HG03457 (cell line): ENCODE measurements around the gene CCDC102B.
"Not testable (repeated sequence)": the region's sequence is repeated elsewhere in the genome, so short reads cannot be mapped to it uniquely, and the experiment has no call there.

ENCODE experiments used
- ATAC-seq: cut with Tn5 transposase; IDR thresholded peaks from one replicate; pipeline ENCODE4 v1.9.1; 2021; ENCODE audit warnings: moderate number of reproducible peaks; ENCODE audit not compliant: unreplicated experiment

The CCDC102B gene

DNA sequence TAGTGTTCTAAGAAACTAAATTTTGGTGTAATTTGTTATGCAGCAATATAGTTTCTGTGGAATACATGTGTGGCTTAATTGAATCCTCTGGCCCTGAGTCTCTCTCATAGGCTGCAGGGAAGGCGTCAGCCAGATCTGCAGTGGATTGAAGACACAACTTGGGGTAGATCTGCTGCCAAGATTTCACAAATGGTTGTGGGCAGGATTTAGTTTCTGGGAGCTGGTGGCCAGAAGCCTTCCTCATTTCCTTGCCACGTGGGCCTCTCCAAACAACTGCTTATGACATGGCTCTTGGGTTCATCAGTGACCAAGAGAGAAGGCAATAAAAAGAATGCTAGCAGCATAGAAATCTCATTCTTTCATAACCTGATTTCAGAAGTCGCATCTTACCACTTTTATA is 28.2 kb downstream of the CCDC102B start:
- ATAC-seq = no peak

DNA sequence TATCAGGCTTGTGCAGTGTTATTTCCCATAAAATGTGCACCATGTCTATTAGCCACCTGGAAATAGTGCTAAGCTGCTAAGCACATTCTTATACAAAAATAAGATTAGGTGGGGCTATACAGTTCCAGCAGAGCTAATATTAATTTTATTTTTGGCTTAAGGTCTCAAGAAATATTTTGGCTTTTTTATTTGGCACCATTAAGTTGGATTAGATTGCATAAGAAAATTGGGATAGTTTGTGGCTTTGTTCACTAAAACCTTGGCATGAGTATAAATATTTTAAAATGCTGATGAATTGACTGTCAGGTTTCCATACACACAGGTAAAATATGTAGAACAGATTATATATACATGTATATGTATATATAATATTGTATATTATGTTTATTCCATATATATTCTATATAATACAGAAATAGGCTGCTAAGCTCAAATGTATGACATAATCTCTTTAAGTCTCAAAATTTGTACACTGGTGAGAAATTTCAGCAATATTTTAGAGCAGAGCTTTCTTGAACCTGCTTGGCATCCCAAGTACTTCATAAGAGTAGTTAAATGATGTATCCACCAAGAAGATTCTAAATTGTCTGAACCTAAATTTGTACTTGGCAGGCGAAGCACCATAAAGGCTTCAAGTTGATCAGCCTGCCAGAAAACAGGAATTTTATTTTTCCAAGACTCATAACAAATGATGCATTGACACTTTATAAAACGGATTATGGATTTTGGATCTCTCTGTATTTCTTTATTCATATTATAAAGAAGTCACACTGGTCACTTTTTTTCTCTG is 32.6 kb downstream of the CCDC102B start:
- no peak for ATAC-seq

DNA sequence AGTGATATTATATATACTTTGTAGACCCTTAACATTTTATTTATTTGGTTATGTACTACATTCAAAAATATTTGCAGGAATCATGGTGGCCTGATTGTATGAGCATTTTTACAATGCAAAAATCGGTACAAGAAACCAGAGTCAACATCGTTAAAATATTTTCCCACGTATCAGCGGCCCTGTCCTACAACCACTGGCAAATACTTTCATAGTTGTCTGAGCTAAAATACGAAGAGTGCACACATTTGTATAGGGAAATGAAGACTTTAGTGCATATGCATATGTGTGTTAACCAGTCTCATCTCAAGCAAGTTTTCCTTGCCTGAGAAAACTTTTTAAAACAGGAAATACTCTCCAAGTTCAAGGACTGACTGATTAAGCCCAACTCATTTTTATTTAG is 35.9 kb downstream of the CCDC102B start:
- ATAC-seq = no peak

DNA sequence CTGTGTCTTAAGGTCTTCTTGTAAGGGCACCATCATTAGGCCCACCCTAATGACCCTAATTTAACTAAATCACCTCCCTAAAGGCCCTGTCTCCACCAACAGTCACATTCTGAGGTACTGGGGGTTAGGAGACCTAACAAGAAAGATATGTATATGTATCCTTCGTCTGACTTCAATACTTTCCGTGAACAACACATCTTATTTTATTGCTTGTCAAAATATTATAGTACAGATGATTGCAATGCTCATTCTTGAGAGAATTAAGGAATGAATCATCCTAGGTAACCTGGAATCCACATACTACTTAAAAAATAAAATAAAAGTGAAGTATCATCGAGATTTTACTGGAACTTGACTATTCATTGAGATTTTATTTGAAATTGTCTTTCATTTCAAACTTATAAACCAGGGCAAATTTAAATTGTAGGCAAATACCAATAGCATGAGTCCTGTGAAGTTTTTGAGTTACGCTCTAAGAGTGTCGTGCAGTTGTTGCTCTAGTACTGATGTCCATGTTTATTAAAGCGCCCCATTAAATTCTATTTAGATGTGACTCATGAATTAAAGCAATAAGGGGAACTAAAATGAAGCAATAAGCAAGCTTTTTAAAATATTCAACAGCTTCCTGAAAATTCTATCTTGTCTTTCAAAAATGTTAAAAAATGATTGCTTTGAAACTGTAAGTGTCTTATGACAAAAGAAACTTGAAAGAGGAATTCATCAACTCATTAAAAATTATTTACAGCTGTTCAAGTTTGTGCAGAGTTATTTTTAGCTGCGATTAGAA is 40.0 kb downstream of the CCDC102B start:
- no peak for ATAC-seq

DNA sequence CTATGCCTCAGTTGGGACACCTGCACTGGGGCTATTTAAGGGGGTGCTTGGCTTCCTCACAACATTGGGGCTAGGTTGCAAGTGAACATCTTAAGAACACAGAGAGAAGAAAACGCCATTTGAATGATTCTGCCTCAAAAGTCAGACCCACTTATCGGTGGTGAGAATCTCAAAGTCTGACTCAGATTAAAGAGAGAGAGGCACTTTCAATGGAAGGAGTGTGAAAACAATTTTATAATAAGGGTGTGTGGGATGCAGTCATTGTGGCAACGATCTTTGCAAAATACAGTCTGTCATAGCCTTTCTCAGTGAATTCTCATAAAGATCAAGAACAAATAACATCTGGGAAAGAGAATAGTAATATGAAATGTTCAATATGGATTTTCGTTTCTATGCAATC is 41.8 kb downstream of the CCDC102B start:
- no peak for ATAC-seq

DNA sequence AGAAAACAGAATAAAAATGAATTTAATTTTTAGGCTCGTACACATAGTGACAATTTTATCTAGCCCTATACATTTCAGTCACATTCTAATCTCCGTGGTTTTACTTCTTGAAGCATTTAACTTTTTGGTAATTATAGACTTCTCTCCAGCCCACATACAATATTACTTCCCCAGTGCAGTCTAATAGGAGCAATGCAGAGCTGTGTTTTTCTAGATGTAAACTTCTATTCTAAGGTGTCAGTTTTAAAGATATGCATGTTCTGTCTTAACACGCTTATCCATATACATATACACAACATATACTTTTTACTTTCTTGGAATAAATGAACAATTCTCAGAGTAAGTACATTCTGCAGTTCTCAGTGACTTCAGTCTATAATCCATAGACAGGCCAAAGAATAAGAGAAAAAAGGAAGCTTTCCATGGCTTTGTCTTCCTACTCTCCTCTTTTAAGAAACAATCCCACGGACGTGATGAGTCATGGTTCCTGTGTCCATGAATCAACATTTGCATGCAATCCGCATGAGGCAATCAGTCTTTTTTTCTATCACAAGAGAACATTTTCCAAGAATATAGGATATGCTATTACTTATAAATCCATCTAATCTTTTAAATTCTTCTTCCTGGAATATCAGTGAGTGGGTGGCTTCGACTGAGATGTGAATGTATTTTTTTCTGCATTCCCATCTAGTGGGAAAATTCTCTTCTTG is 42.8 kb downstream of the CCDC102B start:
- ATAC-seq = no peak

DNA sequence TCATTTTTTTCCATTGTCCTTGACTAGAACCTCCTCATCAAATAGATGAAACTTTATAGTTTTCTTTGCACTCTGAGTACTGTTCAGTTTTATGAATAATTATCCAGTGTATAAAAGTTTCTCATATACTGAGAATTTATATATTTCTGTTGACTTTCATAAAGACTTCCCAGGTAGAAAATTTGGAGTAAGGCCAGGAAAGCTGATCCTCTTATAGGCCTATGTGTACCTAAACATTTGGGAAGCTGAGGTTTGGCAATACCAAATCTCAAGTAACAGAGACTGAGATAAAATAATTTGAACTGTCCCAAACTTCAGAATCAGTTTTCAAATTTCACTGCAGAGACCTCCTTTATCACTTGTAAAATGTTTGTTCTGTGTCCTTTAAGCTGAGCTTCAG is 43.4 kb downstream of the CCDC102B start:
- ATAC-seq = no peak

DNA sequence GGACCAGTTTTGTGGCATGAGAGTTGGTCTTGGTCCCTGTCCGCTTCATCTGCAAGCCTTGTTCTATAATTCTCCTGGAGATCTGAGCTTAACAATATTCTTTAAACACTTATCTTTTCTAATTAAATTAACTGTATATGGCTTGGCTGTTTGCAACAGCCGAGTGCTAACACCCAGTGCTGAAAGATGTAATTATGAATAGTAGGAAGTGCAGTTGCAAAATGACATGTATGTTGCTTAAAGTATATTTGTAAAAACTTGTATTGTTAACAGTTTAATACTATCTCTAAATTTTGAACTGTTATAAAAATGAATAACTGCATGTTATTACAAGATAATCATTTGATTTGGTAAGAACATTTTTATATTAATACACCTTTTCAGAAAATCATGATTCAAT is 45.1 kb downstream of the CCDC102B start:
- no peak for ATAC-seq

DNA sequence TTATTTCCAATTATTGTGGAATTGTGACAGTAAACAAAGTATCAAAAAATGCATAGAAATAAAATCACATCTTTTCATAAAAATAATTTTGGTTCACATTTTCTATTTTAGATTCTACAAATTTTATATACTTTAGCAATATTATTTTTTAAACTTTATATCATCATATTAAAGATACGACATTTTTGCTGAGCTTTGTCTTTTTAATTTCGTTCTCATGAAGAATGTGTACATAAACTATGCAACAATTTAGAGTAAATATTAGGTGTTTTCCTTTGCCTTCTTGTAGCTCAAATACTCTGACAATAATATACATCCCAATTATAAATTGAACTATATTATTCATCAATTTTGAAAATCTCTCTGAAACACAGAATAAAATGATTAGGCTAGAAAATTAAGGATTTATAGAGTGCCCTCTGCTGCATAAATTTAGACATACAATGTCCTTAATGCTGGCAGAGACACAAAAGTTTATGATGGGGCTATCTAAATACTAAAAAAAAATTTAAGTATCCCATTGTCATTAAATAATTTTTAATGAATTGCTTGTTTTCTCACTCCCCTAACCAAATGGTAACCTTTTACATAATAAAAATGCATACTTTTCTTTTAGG is 45.7 kb downstream of the CCDC102B start:
- ATAC-seq = no peak

DNA sequence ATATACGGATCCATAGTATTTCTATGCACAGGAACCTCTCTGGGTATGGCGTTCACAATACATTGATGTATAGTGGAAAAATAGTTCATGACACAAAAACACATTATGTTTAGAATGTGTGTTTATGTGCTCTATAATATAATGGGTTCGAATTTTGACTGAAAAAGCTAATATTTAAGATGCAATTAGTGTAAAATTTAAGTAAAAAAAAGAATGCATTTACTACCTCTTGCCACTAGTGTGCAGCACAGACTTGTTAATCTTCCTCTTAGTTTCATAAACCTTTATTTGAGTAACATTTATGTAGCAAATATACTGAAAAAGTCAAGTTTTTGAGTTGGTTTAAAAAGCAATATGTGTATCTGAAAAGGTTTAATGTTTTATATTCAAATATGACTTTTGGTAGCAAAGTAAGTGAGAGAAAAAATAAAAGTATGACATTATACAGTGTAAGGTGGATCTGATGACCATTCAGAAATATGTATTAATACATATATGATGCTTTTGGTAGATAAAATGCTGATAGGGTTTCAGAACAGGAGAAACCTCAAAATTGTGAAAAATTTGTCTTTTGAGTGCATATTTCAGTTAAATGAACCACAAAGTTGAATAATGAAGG is 49.4 kb downstream of the CCDC102B start:
- ATAC-seq = peak; percentile 60

DNA sequence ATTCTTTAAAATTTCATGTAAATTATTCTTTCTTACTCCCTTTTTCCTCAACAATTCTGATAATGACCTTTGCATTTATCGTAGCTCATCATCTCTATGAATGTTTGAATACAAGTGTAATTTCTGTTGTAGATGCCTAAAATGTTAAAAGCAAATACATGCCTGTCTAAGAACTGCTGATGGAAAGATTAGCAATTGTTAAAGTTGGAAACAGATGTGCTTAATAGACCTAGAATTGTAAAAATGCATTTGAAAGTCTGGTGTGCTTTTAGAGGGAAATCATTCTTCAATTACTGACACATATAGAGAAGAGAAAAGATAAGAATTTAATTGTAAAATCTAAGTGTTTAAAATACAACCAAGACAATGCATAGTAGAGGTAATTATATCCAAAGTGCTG is 50.4 kb downstream of the CCDC102B start:
- ATAC-seq = no peak

DNA sequence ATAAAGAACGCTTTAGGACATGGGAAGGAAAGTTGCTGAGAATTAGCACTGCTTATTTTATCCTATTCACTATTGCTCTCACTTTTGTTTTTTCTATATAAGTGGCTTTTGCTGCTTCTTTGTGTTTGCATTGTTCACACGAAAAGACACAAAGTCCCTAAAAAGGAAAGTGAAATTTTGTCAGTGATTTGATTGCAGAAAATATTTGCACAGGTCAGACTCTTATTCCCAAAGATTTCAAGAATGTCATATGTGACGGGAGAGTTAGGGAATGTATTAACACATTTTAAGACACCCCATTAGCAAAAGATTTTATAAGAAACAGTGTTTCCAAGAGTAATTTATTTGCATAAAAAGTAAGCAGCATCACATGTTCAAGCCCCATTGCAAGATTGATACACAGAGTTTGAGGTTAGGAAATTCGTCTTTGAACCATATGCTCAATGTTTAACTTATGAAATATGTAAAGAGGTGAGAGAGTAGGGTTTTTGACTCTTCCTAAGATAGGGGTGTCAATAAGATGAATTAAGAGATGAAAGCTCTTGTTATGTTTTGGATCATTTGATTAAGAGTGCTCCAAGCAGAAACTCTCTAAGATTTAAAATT is 57.0 kb downstream of the CCDC102B start:
- no peak for ATAC-seq

DNA sequence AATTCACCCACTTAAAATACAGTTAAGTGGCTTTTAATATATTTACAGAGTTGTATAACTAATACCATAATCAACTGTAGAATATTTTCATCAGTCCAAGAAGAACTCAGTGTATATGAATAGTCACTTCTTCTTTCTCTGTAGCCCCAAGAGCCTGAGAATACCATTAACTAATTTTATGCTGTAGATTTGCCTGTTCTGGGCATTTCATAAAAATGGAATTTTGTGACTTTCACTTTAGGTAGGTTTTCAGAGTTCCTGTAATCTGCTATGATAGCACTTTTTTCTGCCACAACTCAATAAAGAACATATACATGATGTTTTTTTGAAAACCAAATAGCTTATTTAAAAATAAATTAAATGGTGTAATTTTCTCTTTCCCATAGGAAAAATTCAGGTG is 57.6 kb downstream of the CCDC102B start:
- ATAC-seq = no peak

DNA sequence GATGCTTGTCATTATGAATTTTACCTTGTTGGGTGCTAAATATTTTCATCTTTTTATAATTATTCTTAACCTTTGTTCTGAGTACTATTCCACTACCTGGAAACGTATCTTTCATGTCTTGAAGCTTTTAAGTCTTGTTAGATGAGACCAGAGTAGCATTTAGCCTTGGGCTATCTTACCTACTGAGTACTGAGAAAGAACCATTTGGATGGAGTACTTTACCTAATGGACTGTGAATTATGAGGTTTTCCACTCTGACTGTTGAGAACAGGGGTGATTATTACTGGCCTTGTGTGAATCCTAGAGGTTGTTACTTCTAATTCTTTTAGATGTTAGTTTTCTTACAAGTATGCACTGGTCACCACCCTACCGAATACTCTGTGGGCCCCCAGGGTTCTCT is 63.5 kb downstream of the CCDC102B start:
- ATAC-seq = no peak

DNA sequence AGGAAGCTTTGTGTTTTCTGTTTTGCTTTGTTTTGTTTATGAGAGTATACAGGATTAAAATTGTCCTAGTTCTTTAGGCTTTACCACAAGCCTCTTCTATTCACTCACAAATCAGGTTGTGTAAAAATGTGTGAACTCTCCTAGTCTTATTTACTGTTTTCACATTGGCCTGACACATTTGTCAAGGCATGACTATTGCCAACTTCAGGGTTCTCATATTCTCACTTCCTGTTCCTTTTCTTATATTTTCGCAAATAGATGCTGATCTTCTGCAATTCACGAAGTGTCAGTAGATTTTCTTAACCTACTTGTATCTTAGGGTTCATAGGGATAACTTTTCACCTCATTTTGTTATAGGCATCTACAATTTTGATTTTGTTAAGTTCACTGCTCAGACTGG is 67.1 kb downstream of the CCDC102B start:
- ATAC-seq = no peak

DNA sequence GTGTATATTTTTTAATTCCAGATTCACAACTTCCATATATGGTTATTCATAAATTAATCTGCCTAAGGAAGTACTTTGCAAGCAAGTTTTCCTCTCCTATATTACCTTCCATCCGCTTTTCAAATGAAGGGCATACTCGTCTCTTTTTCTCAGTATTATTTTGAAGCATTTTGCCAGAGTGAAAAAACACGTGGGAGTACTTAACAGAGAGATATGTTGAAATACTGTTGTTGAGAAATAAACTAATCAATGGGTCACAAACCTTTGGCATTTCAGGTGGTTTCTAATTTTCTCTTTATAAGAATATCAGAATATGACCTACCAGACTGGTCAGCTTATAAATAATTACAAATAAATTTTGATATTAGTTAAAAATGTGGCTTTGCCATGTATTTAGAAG is 67.6 kb downstream of the CCDC102B start:
- ATAC-seq = no peak

DNA sequence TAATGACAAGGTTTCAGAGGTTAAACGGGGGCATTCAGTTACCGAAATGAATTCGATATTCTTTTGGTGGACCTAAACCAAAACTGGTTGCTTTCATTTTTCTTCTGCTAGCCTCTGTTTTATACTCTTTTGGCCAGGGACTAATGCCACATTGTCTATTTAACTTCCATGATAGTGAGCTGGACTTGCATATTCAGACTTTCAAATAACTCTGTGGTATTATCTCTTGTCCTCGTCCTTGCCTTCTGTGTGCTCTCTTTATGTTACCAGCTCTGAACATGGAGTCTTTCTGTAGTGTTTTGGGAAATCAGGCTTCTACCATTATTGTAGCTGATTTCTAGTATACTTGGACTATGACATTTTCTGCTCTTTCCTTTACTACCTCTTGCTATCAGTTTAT is 75.1 kb downstream of the CCDC102B start:
- no peak for ATAC-seq

DNA sequence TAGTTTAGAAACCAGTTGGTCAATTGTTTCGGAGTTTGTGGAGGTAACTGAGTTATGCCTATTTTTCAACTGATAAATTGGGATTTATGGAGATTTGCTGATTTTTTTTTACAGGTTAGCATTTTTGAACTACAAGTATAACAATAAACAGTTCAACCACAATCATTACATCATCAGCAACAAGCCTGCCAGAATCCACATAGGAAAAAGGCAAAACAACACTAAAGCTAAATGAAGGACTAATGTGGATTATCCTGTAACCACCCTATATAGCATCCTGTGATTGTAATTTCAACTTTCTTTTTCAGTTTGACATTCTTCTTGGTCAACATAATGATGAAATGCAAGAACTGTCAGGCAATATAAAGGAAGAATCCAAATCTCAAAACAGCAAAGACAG is 76.5 kb downstream of the CCDC102B start:
- no peak for ATAC-seq

DNA sequence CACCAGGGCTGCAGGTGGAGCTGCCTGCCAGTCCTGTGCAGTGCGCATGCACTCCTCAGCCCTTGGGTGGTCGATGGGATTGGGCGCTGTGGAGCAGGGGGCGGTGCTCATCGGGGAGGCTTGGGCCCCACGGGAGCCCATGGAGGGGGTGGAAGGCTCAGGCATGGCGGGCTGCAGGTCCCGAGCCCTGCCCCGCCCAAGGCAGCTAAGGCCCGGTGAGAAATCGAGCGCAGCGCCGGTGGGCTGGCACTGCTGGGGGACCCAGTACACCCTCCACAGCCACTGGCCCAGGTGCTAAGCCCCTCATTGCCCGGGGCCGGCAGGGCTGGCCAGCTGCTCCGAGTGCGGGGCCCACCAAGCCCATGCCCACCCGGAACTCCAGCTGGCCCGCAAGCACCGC is 82.1 kb downstream of the CCDC102B start:
- not testable (repeated sequence) for ATAC-seq

DNA sequence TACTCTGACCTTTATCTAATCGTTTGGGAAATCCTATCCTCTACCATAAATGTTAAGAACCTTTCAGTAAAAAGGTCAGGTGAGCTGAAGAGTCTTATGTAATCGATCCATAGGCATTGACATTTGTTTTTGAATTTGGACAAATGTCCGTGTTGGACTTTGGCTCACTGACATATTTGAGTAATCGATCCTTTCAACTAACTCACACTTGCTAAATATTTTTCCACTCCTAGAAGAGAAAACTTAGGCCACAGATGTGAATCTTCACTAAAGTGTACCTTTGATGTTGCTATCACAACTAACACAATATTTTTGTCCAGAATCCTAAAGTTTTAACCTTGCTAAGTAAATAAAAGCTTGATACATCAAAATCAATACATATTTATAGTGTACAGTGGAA is 89.5 kb downstream of the CCDC102B start:
- ATAC-seq = no peak

DNA sequence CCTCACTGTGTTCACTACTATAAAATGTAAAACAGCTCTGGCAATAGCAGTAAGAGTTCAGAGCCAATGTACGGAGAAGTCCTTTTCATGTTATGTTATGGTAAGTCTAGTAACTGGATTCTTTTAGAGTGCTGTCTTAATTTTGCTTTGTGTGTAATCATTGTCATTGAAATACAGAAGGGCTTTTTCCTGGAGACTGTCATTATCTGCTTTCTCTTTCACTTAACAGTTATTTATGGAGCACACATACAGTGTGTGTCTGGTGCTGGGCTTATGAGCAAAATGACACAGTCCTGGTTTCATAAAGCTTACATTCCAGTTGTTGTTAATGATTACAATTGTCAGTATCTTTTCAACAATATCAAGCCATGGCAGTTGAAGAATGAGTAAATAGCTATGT is 95.5 kb downstream of the CCDC102B start:
- ATAC-seq = no peak
